ENCODE results near the gene POLR1G. TPM values are rescaled to one million over a fixed set of nuclear protein-coding genes. Genes with fewer than 3 reads are reported as not detected.

POLR1G gene
- 10.7 and 11.8 TPM in 2 replicates for total RNA-seq

- peak; percentile 83 for DNase-seq (ENCODE audit: low read depth)
Measured at GRCh38 chr19:45406226-45407090, at the start of gene POLR1G. POLR1G (plus strand) TSS chr19:45406644; CDS start chr19:45406697, 53 bp downstream.

GRCh38 chr19:45356760-45357444 lies 49.5 kb upstream of the POLR1G start:
- no peak for DNase-seq (ENCODE audit: low read depth)

- no peak for DNase-seq (ENCODE audit: low read depth)
Measured at GRCh38 chr19:45357445-45357783, 49.0 kb upstream of the POLR1G start.

- no peak for DNase-seq (ENCODE audit: low read depth)
Measured at GRCh38 chr19:45358213-45358792, 48.1 kb upstream of the POLR1G start.

- no peak for DNase-seq (ENCODE audit: low read depth)
Measured at GRCh38 chr19:45361608-45362007, 44.8 kb upstream of the POLR1G start.

- DNase-seq (ENCODE audit: low read depth): no peak
Measured at GRCh38 chr19:45362291-45362690, 44.2 kb upstream of the POLR1G start.

- DNase-seq (ENCODE audit: low read depth): no peak
Measured at GRCh38 chr19:45363861-45364459, 42.5 kb upstream of the POLR1G start.

GRCh38 chr19:45364696-45365095 lies 41.7 kb upstream of the POLR1G start:
- no peak for DNase-seq (ENCODE audit: low read depth)

GRCh38 chr19:45368127-45368526 lies 38.3 kb upstream of the POLR1G start:
- DNase-seq (ENCODE audit: low read depth): no peak

- DNase-seq (ENCODE audit: low read depth): no peak
Measured at GRCh38 chr19:45368737-45369340, 37.6 kb upstream of the POLR1G start.

- peak; percentile 91 for DNase-seq (ENCODE audit: low read depth)
Measured at GRCh38 chr19:45370410-45371204, 35.8 kb upstream of the POLR1G start, which contains the start of gene ERCC2. ERCC2 (minus strand) TSS chr19:45370573; CDS start chr19:45370540, 33 bp downstream.

- peak; percentile 93 for DNase-seq (ENCODE audit: low read depth)
Measured at GRCh38 chr19:45376045-45376724, 30.3 kb upstream of the POLR1G start.

- DNase-seq (ENCODE audit: low read depth): no peak
Measured at GRCh38 chr19:45380107-45380506, 26.3 kb upstream of the POLR1G start.

GRCh38 chr19:45382426-45382825 lies 24.0 kb upstream of the POLR1G start:
- no peak for DNase-seq (ENCODE audit: low read depth)

- no peak for DNase-seq (ENCODE audit: low read depth)
Measured at GRCh38 chr19:45385392-45386221, 20.8 kb upstream of the POLR1G start.

GRCh38 chr19:45391346-45391745 lies 15.1 kb upstream of the POLR1G start:
- DNase-seq (ENCODE audit: low read depth): no peak

- no peak for DNase-seq (ENCODE audit: low read depth)
Measured at GRCh38 chr19:45391871-45392665, 14.4 kb upstream of the POLR1G start.

GRCh38 chr19:45395821-45396617 lies 10.4 kb upstream of the POLR1G start:
- no peak for DNase-seq (ENCODE audit: low read depth)

All from renal cortical epithelial cell (primary cell).